Bronchial epithelial cell (primary cell): ENCODE measurements around the gene NME4. TPM values are rescaled to one million over a fixed set of nuclear protein-coding genes. Genes with fewer than 3 reads are reported as not detected.

Experiments used
- DNase-seq: peaks from one replicate; pipeline ENCODE4 v3.0.0-alpha.2; 2010; ENCODE audit warnings: low read depth
- FAIRE-seq: peaks from 2 replicates; lab custom pipeline; 2011; peaks lifted over from hg19 to GRCh38; lab: Jason Lieb, UNC
- H3K27me3 ChIP-seq: 2 replicates; pipeline ENCODE4 v1.5.1; 2011; ENCODE audit warnings: low read length; ENCODE audit not compliant: control insufficient read depth, insufficient read depth
- H3K36me3 ChIP-seq: 2 replicates; pipeline ENCODE4 v1.5.1; 2011; ENCODE audit warnings: low read length; ENCODE audit not compliant: control insufficient read depth, insufficient read depth
- H3K4me3 ChIP-seq: 2 replicates; pipeline ENCODE4 v1.5.1; 2011; ENCODE audit warnings: mild to moderate bottlenecking, low read depth, low read length, control low read depth
- total RNA-seq: library from RNA; depleted of rRNA; stranded (reverse); fragments of >200 nt; gene quantifications from 2 replicates; pipeline ENCODE4 v1.2.1, GENCODE V29; 2014
- TF ChIP-seq, protein P1 (sequence below): IDR thresholded peaks from 2 replicates; pipeline ENCODE4 v1.5.1; 2011; ENCODE audit warnings: mild to moderate bottlenecking, moderate library complexity, low read length, control low read depth, inconsistent platforms; ENCODE audit not compliant: insufficient read depth, severe bottlenecking

Gene NME4
- total RNA-seq, 1 donor from 2014 or later, result 35.3 TPM

DNA sequence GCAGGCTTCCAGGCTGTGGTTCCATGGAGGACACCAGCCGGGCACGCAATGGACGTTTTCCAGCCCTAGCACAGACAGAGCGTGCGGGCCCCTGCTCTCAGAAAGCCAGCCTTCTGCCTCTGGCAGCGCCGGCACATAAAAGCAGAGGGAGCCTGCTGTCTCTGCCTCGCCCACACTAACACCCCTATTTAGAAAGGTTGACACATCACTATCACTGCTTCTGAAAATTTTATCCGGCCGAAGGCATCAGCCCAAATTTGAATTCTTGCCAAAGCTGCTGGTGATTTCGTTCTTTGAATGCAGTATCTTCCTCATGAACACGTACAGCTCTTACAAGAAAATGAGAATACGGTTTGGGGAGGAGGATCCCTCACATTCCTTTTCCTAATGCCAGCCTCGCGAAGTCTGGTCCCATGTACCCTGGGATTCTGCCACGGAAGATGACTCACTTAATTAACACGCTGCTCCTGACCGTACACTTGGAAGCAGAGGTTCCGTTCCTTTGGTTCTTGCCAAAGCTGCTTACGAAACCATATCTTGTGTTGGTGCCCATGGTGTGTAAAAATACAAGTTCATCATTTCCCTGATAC lies 27.1 kb downstream of the NME4 start:
- TF ChIP-seq, protein P1, sequence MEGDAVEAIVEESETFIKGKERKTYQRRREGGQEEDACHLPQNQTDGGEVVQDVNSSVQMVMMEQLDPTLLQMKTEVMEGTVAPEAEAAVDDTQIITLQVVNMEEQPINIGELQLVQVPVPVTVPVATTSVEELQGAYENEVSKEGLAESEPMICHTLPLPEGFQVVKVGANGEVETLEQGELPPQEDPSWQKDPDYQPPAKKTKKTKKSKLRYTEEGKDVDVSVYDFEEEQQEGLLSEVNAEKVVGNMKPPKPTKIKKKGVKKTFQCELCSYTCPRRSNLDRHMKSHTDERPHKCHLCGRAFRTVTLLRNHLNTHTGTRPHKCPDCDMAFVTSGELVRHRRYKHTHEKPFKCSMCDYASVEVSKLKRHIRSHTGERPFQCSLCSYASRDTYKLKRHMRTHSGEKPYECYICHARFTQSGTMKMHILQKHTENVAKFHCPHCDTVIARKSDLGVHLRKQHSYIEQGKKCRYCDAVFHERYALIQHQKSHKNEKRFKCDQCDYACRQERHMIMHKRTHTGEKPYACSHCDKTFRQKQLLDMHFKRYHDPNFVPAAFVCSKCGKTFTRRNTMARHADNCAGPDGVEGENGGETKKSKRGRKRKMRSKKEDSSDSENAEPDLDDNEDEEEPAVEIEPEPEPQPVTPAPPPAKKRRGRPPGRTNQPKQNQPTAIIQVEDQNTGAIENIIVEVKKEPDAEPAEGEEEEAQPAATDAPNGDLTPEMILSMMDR, result no peak
- no peaks in the 10 kb centered on the region for H3K27me3 ChIP-seq
- H3K36me3 ChIP-seq, result peaks cover 1% of the 10 kb centered on the region
- FAIRE-seq (no peak), DNase-seq (peak; percentile 92)
- peak overlapping the region; percentile 72 for H3K4me3 ChIP-seq

GRCh38 chr16:424623-425081 lies 27.7 kb downstream of the NME4 start:
- Histone ChIP-seq H3K27me3 (no peaks in the 10 kb centered on the region), H3K4me3 (peak overlapping the region; percentile 72), H3K36me3 (peaks cover 1% of the 10 kb centered on the region)
- FAIRE-seq (no peak), DNase-seq (no peak)
- TF ChIP-seq, protein P1, result no peak

DNA sequence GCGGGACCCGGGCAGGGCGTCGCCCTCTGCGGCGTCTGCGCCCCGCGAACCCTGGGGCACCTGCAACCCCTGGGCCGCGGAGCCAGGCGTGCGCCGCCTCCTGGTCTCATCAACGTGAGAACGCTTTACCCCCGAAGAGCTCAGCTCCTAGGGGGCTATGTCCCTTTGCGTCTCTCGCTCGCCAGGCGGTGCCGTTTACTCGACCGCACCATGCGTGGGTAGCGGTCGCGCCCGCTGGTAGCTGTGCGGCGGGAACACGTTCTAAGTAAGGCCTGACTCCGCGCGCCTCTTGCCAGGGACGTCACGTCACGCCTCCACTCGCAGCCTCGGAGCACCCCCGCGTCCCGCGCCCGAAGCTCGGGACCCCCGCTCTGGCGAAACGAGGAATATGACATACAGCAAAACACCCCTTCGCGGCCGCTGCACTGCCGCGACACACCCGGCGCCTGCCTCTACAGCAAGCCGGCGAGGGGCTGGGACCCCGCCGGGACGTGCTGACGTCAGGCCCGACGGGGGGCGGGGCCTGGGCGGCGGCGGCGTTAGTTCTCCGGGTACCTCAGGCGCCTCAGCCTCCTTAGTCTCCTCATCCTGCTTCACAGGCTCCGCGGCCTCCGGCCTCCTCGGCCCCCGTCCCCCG lies 28.2 kb downstream of the NME4 start, which contains the start of gene RAB11FIP3:
Gene RAB11FIP3, plus strand, starts transcription at position 568 of the 637 bp plus-strand sequence. CDS start 358 bp downstream, outside the sequence.
- H3K27me3 ChIP-seq, result no peaks in the 10 kb centered on the region
- H3K4me3 ChIP-seq, result peak within 1 kb of the TSS; percentile 72
- TF ChIP-seq, protein P1, result peak; percentile 46
- no peak for FAIRE-seq
- H3K36me3 ChIP-seq, result peaks cover 1% of the 10 kb centered on the region
- DNase-seq, result peak; percentile 37

- TF ChIP-seq, protein P1, result no peak
- FAIRE-seq, result no peak
- DNase-seq, result no peak
Measured at GRCh38 chr16:425740-426114, 28.7 kb downstream of the NME4 start.

GRCh38 chr16:426115-426905 lies 29.3 kb downstream of the NME4 start:
- peaks cover 1% of the 10 kb centered on the region for H3K36me3 ChIP-seq
- H3K4me3 ChIP-seq, result peak overlapping the region; percentile 72
- TF ChIP-seq, protein P1, result no peak
- no peaks in the 10 kb centered on the region for H3K27me3 ChIP-seq
- no peak for DNase-seq
- no peak for FAIRE-seq

More at GRCh38 chr16:425740-426114, 28.7 kb downstream of the NME4 start:
- Histone ChIP-seq H3K27me3 (no peaks in the 10 kb centered on the region), H3K4me3 (peak overlapping the region; percentile 72), H3K36me3 (peaks cover 1% of the 10 kb centered on the region)
